ENCODE results near the gene GEMIN8. TPM values are rescaled to one million over a fixed set of nuclear protein-coding genes. Genes with fewer than 3 reads are reported as not detected.
A peak's percentile ranks its signal among the peaks of the same experiment; 100 is the strongest.

GEMIN8 gene
- total RNA-seq, 1 experiment from 2014 or later = 14.8 TPM

- no peaks in the 10 kb centered on the region for H3K23me2 ChIP-seq (ENCODE audit: insufficient read length, low read depth, low read length, poor library complexity, severe bottlenecking)
- no peak overlapping the region for H3T11ph ChIP-seq (ENCODE audit: low read length)
- H3K79me1 ChIP-seq (ENCODE audit: insufficient read depth, low read depth, low read length, poor library complexity, severe bottlenecking) = no peaks in the 10 kb centered on the region
- H3K79me2 ChIP-seq (ENCODE audit: insufficient read depth, low read length) = no peaks in the 10 kb centered on the region
- H2AFZ ChIP-seq (ENCODE audit: low read length) = no peak overlapping the region
- no peak overlapping the region for H3K18ac ChIP-seq (ENCODE audit: insufficient read length, low read depth, low read length)
- no peak overlapping the region for H3K23ac ChIP-seq (ENCODE audit: insufficient read length, low read depth, low read length)
- no peak overlapping the region for H2BK5ac ChIP-seq (ENCODE audit: insufficient read length, low read length)
- Mint-ChIP-seq H3K4me1 (peaks cover 23 to 29% of the 10 kb centered on the region in 2 experiments), H3K27me3 (ENCODE audit: low read depth) (no peaks in the 10 kb centered on the region), H3K36me3 (ENCODE audit: insufficient read depth in 1 of 3, low read depth in 3 of 3) (peaks cover 3 to 9% (median 8%) of the 10 kb centered on the region in 3 experiments; a peak in 4 of 7 replicates), H3K9me3 (peaks cover 25 to 26% of the 10 kb centered on the region in 2 experiments), H3K4me3 (no peak overlapping the region; a peak in 1 of 5 replicates), H3K27ac (peak overlapping the region; percentile 49 to 63 (median 52); a peak in 4 of 7 replicates)
- H4K8ac ChIP-seq (replicated peaks; ENCODE audit: insufficient read length, low read depth, low read length) = no peak overlapping the region
- no peak overlapping the region for H3K4ac ChIP-seq (ENCODE audit: low read depth, low read length)
- no peak overlapping the region for H2BK20ac ChIP-seq (ENCODE audit: low read depth, low read length, poor library complexity, severe bottlenecking)
- no peak overlapping the region for H4K91ac ChIP-seq (ENCODE audit: insufficient read length, low read depth, low read length)
- H4K5ac ChIP-seq (ENCODE audit: insufficient read length, low read depth, low read length) = no peak overlapping the region
- H3K56ac ChIP-seq (ENCODE audit: insufficient read length, low read depth, low read length) = no peak overlapping the region
- H3K4me2 ChIP-seq (ENCODE audit: insufficient read depth, insufficient read length, low read length) = no peak overlapping the region
- no peak overlapping the region for H2AK5ac ChIP-seq (ENCODE audit: insufficient read length, low read length)
- H4K20me1 ChIP-seq (ENCODE audit: control insufficient read depth, insufficient read depth, insufficient read length) = no peaks in the 10 kb centered on the region
- DNase-seq = no peak
- H2BK120ac ChIP-seq (ENCODE audit: low read depth, low read length, poor library complexity, severe bottlenecking) = no peak overlapping the region
- peaks cover 8% of the 10 kb centered on the region; the same call in 1 of the 2 replicates for H3K4me1 ChIP-seq (ENCODE audit: insufficient read depth, low read length)
- H2BK15ac ChIP-seq (ENCODE audit: low read depth, low read length) = no peak overlapping the region
- no CpG with 5 or more reads among the region's 7 CpGs for WGBS (ENCODE audit: extremely low coverage, insufficient read length, low lambda C conversion rate)
- no peak overlapping the region for H3K14ac ChIP-seq (ENCODE audit: insufficient read depth, low read length)
- H3K9ac ChIP-seq (ENCODE audit: extremely low read depth, insufficient read length, low read length) = no peak overlapping the region
- H3K27me3 ChIP-seq (ENCODE audit: insufficient read depth, low read length) = no peaks in the 10 kb centered on the region
- H3K27ac ChIP-seq (ENCODE audit: insufficient read length, low read depth, low read length) = no peak overlapping the region
- no peak overlapping the region for H2BK12ac ChIP-seq (ENCODE audit: insufficient read length, low read depth, low read length)
- H3K9me3 ChIP-seq (ENCODE audit: control insufficient read depth, low read depth, low read length) = no peaks in the 10 kb centered on the region
- TF ChIP-seq CTCF (conservative IDR thresholded peaks at IDR 0.05) = no peak
Observed at GRCh38 chrX:14026121-14026520, 3.6 kb downstream of the GEMIN8 start.

All from H9 (cell line).